ENCODE data around the gene CDH16.

Gene CDH16

DNA sequence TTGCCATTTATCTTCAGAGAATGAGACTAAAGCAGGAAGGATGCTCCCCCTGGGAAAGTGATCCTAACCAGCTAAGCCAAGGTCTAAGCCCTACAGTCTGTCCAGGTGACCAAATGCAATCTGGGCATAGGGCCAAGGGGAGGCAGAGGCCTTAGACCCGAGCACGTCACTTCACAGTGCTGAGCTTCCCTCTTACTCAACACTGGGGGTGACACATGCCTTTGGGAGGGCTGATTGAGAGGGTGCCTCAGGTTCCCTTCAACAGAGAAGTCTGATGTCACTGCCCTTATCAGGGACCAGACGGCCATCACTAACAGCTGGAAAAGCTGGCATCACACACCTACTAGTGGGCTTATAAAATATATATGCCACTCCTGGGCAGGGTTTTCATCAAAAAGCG, 11.5 kb upstream of the CDH16 start:
- in situ Hi-C loops (cut with HindIII; ENCODE audit: low sequenced_read_pairs) = no loop called here

DNA sequence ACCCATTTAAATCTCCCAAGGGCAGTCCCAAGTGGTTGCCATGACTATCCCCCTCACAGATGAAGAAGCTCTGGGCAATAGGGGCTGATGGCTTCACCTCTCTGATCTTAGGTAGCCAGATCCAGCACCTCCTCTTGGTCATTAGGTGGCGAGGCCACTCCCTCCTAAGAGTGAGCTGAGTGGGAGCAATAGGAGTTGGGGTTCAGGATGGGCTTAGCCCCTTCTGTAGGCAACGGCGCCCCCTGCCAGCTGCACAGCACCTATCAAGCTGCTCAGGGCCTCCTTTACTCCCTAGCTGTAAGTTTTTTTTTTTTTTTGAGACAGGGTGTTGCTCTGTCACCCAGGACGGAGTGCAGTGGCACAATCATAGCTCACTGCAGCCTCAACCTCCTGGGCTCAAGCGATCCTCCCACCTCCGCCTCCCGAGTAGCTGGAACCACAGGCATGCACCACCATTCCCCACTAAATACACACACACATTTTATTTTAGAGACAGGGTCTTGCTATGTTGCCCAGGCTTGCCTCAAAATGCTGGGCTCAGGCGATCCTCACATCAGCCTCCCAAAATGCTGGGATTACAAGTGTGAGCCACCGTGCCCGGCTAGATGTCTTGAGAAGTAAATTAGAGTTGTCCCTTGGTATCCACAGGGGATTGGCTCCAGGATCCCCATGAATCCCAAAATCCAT, 10.2 kb upstream of the CDH16 start:
- in situ Hi-C loops (cut with HindIII; ENCODE audit: low sequenced_read_pairs) = no loop called here

DNA sequence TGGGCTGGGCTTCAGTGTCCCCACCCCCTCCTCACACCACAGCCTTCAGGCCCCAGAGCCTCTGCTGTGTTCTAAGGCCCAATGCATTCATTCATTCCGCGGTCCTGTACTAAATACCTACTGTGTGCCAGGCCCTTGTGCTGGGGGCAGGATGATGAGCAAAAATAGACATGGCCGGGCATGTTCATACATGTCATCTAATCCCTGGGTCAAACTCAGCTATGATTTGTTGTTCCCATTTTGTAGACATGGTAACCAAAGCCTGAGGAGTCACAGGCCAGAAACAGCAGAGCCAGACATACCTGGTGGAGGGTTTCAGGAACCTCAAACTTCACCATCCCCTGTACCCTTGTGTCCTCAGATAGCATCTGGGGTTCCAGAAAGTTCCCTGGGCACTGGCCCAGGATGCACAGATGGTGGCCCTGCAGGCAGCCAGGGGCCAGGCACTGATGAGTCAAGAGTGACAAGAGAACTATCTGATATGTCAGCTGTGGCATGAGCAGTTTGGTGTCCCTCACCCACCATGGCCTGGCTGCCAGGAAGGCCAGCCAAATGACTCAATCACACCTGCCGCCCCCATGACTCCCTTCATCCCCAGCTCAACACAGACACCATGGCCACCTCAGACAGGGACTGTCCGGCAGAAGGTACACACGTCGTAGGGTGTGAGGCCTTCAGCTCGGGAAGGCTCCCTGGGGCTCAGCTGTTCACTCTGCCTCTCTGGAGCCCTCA, 9.4 kb upstream of the CDH16 start:
- in situ Hi-C loops (cut with HindIII; ENCODE audit: low sequenced_read_pairs) = no loop called here

DNA sequence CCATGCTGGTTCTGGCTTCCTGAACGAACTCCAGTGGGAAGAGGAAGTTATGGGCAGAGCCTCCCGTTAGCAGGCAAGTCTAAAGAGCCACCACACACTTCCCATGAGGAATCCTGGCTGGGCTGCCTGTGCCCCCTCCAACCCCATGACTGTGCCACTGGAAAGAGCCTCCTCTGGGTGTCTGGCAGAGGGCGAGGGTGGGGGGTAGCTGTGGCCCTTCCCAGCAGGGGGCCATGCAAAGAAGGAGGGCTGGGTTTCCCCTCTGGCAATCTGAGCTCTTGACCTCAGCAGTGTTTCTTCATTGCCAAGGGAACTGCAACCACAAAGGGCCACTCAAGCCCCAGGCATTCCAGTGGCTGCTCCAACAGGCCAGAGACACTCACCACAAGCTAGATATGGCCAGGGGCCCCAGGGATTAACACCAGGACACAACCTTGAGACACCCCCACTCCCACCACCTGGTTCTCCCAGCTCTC, 8.3 kb upstream of the CDH16 start:
- in situ Hi-C loops (cut with HindIII; ENCODE audit: low sequenced_read_pairs) = no loop called here

DNA sequence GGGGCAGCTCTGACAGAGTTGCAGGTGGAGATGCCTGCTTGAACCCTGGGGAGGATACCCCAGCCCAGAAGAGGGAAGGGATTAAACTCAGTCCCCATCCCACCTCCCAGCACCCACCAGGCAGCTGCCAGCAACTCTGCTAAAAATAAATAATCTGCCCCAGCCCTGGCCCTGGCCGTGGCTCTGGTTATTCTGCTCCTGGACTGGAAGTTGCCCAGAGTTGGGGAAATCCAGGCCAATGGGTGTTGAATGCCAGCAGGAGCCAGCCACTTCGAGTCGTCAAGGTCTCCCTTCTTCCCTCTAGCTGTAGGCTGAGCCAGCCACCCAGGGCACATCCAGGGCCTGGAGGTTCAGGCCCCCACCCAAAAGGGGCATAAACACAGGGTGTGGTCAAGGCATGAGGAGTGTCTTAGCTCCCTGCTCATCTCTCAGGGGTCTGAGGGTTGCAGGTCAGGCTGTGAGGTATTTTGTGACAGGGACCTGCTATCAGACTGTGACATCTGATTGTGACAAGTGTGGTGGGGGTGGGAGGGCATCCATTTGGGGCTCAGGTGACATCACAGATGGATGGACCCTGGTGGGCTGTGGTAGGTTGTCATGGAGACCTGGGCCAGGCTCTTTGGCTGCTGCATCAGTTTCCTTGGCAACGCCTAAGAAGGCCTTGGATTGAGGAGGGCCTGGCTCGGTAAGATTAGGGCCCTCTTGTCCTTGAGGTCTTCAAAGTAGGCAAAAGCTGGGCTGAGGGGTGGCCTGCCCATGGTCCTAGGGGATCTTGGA, 7.7 kb upstream of the CDH16 start:
- in situ Hi-C loops (cut with HindIII; ENCODE audit: low sequenced_read_pairs) = no loop called here

DNA sequence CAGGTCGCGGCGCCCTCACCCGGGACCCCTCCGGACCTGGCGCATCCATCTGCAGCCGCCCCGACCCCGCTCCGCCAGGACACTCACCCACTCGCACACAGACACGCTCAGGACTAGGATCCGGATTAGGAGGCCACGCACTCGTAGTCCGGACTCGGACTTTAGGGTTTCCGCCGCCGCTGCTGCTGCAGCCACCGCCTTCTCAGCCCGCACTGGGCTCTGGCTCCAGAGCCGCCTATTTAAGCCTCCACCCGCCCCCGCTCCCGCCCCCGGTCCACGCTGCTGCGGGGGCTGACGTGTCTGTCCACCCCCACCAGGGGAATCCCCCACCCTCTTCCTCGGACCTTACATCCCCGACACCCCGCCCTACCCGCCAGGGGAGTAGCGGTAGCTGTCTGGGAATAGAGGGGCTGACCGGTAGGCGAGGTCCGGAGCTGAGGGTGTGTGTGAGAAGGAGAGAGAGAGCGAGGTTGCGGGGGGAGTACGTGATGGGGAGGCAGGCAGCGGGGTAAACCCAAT, 6.7 kb upstream of the CDH16 start, which contains the start of gene RRAD:
Gene RRAD, minus strand, starts transcription at position 214 of the 519 bp plus-strand sequence. CDS start 356 bp downstream, outside the sequence.
- in situ Hi-C loops (cut with HindIII; ENCODE audit: low sequenced_read_pairs) = no loop called here

DNA sequence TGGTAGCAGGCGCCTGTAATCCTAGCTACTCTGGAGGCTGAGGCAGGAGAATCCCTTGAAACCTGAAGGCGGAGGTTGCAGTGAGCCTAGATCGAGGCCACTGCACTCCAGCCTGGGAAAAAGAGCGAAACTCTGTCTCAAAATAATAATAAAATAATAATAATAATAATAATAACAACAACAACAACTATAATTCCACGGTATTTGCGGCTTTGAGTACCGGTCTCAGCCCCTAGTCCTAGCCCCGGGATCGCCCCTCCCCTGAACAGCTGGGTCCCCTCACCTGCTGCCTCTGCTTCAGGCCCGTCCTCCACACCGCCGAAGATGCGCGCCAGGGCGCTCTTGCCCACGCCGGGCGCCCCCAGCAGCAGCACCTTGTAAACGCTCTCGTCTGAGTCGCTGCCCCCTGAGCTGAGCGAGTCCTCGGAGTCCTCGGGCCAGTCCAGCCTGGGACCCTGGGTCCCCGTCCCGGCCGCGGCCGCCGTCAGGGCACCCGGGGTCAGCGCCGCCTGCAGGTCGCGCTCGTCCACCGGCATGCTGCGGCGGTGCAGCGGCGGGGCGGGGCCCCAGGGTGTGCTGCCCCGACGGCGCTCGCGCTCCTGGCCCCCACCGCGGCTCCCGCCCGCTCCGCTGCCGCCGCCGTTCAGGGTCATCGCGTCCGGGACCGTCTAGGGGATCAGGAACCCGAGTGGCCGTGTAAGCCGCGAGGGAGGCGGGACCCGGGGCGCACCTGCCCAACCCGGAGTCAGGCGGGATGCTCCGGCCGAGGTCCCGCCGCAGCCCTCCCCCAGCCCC, 6.0 kb upstream of the CDH16 start:
- in situ Hi-C loops (cut with HindIII; ENCODE audit: low sequenced_read_pairs) = no loop called here

DNA sequence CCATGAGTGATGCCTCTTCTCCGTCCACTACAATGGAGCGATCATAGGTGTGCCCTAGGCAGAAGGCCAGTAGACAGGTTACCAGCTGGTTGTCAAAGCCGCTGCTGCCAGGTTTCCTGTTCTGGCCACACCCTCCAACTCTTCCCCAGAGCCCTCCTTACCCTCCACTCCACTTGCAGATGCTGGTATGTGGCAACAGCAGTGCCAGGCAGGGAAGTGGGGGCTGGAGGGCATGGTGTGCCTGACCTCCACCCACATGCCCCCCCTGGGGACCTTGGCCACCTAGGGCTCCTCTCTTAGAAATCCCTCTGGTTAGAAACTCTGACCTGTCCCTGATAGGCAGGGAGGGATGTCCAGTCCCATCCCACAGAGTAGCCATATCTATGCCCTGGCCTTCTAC, 5.2 kb upstream of the CDH16 start:
- in situ Hi-C loops (cut with HindIII; ENCODE audit: low sequenced_read_pairs) = no loop called here

DNA sequence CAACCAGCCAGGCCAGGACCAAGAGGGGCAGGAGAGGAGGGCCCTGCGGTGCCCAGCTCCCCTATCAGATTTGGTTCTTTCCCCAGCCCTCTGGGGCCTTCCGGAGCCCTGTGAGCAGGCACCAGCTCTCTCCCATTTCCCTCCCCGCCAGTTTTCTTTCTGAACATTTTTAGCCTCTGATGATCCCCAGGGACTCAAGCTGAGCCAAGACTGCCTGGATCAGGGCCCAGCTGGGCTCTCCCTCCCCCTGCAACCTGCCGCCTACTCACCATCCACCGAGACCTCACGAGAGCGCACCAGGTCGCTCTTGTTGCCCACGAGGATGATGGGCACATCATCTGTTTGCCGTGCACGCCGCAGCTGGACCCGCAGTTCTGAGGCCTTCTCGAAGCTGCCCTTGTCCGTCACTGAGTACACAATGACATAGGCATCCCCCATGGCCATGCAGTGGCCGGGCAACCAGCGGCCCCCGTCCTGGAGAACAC, 4.6 kb upstream of the CDH16 start:
- in situ Hi-C loops (cut with HindIII; ENCODE audit: low sequenced_read_pairs) = no loop called here

DNA sequence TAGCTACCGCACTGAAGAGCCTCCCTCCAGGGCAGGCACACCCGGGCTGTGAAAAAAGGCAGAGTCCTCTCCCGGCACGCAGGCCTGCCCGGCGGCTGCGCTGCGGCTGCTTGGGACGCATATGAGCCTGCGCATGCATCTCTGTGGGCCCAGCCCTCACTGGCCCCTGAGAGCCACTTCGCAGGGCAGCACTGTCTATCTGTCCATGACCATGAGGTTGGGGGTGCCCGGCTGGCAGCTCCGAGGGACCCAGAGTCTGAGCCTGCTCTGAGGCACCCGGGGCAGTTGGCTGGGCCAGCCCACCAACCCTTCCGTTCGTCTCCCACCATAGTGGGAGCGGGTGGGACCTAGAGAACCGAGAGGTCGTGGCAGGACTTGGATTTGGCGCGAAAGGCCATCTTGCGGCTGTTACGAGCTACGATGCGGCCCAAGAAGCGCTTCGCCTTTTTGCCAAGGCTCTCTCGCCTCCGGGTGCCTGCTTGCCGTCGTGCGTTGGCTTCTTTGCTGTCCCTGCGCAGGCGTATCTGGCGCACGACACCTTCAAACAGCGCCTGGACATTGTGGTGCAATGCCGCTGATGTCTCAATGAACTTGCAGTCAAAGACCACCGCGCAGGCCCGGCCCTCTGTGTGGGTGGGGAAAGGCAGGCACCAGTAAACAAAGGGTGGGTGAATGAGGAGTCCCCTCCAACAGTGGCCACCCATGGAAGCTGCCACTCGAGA, 3.2 kb upstream of the CDH16 start:
- in situ Hi-C loops (cut with HindIII; ENCODE audit: low sequenced_read_pairs) = no loop called here

DNA sequence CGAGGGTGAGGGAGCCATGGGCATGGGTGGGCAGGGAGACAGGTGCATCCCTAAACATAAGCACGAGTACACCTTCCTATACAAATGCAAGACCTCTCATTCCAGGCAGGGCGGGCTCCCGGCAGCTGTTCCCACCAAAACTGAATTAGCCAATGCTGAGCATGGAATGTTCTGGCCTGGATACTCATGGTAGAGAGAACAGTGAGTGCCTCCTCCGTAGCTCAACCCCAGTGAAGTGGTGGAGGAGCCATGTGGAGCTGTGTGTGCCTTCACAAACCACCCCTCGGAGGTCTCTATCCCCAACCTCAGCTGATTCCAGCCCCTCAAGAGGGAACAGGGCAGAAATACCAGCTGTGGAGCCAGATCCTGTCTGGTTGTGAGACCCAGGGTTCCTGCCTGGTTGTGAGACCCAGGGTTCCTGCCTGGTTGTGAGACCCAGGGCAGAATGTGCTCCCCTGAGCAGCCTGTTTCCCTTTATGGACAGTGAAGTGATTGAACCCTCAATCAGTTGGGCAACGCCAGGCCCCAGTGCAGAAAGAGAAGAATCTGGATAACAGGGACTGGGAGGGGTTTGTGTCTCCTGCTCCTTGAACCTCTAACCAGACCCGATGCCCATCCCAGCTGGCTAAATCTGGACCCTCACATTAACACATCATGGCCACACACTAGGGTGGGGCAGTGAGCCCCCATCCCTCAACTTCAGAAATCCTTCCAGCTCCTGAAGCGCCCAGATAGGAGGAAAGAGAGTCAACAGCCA, 2.4 kb upstream of the CDH16 start:
- in situ Hi-C loops (cut with HindIII; ENCODE audit: low sequenced_read_pairs) = no loop called here

DNA sequence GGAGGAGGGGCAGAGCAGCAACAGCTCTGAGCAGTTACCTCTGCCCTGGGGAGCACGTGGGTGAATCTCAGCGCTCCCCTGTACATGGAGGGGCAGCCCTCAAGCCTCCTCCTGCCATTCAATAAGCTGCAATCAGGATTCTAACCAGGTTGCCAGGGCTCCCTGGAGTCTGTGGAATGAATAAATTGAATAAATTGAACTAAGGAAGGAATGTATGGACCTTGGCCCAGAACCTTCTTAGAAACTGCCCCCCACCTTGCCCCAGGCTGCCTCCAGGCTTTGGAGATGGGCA, 1.6 kb upstream of the CDH16 start:
- in situ Hi-C loops (cut with HindIII; ENCODE audit: low sequenced_read_pairs) = no loop called here

DNA sequence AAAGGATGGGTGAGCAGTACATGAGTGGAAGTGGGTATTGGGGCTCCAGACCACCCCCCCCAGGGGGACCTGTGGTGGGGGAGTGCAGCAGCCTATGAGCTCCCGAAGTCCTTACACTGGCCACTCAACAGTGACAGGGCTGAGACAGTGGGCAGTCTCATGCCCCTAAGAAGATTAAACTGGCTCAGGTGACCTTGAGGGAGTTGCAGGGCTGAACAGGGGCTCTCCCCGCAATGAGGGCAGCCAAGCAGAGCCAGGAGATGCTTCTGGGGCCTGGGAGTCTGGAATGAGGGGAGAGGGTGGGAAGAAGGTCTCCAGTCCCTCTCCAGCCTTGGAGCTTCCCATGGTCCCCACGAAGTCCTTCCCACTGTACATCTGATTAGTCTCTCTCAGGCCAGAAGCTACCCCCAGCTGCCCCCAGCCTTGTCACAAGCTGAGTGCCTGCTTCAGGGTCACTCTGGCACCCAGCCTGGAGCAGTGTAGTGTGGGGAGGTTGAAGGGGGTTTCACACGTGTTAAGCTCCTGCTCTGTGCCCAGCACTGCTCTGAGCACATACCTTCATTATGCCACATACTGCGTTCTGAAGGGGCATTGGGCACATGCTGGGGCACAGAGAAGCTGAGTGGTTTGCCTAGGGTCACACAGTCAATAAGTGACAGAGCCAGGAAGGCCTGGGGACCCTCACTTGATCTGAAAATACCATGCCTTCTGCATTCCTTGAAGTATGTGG, 1.0 kb upstream of the CDH16 start:
- in situ Hi-C loops (cut with HindIII; ENCODE audit: low sequenced_read_pairs) = no loop called here

DNA sequence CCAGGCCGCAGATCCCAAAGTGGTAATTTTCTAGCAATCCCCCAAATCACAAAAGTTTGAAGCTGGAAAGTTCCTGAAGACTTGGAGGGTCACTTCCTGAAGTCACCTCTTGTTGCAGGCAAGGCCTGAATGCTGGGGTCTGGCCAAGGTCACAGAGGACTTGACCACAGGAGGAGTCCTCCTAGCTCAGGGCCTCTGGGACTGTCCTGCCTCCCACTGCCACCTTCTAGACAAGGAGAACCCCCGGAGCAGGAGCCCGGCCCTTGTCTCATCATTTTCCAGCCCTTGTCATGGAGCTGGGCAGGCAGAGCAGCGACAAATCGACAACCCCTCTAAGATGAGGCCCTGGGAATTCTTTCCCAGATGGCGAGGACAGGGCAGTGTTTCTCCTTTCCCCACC, 330 bp downstream of the CDH16 start:
- in situ Hi-C loops (cut with HindIII; ENCODE audit: low sequenced_read_pairs) = no loop called here

DNA sequence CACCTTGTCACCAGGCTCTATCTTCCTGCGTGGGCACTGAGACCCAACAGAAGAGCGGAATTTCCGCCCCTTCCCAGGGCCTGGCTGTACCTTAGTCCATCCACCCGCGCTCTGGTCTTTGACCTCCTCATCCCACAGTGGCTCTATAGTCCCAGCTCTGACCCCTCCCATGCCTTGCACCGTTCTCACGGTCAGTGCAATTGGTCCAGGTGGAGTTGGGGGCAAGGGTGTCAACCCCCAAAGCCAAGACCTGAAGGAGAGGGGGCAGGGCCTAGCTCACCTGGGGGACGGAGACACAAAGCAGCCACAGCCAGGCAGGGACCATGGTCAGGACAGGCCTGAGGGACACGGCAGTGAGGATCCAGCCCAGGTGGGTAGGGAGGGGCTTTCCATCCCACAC, 944 bp downstream of the CDH16 start:
- in situ Hi-C loops (cut with HindIII; ENCODE audit: low sequenced_read_pairs) = no loop called here

DNA sequence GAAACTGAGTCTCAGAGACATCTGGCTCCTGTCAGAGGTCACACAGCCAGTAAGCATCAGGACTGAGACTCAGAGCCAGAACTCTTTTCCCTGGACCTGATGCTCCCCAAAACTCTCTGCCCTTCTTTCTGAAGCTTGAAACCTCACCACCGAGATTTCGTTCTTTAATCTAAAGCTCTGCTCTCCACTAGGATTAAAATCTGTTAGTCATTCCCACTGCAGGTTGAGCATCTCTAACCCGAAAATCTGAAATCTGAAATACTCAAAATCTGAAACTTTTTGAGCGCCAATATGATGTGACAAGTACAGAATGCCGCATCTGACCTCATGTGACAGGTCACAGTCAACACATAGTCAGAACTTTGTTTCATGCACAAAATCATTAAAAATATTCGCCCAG, 2.2 kb downstream of the CDH16 start:
- in situ Hi-C loops (cut with HindIII; ENCODE audit: low sequenced_read_pairs) = no loop called here

DNA sequence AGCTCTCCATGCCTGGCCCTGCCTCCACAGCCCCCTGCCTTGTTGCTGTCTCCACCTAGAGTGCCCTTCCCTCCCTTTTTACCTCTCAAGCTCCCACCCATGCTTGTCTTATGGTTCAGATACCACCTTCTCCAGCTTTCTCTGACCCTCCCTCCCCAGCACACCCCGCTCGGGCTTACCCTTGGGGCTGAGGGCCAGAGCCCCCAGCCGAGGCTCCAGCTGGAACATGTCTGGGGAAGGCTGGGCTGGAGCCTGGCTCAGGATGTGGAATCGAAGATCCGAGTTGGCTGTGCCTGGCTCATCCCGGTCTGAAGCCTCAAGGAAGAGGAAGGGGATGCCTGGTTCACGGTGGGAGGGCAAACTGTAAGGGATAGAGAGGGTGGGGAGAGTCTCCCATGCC, 3.6 kb downstream of the CDH16 start:
- in situ Hi-C loops (cut with HindIII; ENCODE audit: low sequenced_read_pairs) = no loop called here

DNA sequence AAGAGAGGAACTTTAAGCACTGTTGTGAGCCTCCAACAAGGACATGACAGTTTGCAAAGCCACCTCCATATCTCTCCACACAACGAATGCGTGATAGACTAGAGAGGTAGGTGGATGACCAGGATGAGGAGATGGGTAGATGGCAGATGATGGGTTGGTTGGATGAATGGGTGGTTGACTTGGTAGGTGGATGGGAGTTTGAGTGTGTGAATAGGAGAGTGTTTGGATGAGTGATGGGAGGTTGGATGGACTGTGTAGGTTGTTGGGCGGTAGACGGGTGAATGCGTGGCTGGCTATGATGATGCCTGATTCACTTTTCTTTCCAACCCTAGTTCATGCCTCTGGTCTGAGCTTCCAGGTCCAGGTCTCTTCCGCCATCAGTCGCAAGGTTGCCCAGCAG, 4.1 kb downstream of the CDH16 start:
- in situ Hi-C loops (cut with HindIII; ENCODE audit: low sequenced_read_pairs) = no loop called here

DNA sequence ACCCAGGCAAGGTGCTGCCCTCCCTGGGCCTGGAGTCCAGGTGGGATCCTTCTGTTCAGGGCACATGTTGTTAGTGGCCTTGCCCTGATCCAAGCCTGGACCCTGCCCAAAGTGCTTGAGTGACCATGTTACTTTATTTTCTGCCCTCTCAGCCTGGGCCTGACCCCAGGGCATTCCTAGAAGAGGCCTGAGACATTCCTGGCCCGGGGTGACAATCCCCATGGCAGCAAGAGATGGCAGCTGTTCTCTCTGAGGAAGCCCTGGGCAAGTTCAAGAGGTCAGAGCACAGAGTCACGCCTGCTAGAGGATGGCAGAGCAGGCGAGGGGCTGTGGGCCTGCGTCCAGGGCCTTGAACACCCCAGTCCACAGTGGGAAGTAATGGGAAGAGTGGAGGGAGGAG, 5.0 kb downstream of the CDH16 start:
- in situ Hi-C loops (cut with HindIII; ENCODE audit: low sequenced_read_pairs) = no loop called here
